ENCODE data around the gene GGTLC2.

Gene GGTLC2

DNA sequence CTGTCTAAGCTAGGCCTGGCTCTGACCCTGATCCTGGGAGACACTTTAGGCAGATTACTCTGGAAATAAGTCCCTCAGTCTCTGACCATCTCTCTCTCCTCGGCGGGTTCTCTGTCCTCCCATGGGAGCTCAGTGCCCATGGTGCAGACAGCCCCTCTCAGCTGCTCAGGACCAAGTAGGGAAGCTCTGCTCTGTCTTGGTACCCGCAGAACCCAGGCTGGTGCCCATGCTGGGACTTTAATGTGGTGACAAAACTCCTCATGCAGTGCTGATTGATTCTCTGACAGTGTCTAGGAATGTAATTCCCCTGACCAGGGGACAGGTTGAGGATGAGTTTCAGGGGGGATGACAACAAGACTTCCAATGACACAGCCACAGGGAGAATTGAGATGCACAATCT, 30.3 kb upstream of the GGTLC2 start:
- H3K9me3 ChIP-seq (ENCODE audit: insufficient read depth, low read depth, low read length): no peaks in the 10 kb centered on the region
- no peaks in the 10 kb centered on the region for H3F3A ChIP-seq (ENCODE audit: low read depth)
- no peak overlapping the region for H3K4me3 ChIP-seq (ENCODE audit: low read length, poor library complexity, severe bottlenecking)
- no peaks in the 10 kb centered on the region for H3K9me2 ChIP-seq (replicated peaks; ENCODE audit: low read depth, low read length)
- no peaks in the 10 kb centered on the region for H3K79me2 ChIP-seq (ENCODE audit: insufficient read depth, low read length)
- TF ChIP-seq, protein P1, sequence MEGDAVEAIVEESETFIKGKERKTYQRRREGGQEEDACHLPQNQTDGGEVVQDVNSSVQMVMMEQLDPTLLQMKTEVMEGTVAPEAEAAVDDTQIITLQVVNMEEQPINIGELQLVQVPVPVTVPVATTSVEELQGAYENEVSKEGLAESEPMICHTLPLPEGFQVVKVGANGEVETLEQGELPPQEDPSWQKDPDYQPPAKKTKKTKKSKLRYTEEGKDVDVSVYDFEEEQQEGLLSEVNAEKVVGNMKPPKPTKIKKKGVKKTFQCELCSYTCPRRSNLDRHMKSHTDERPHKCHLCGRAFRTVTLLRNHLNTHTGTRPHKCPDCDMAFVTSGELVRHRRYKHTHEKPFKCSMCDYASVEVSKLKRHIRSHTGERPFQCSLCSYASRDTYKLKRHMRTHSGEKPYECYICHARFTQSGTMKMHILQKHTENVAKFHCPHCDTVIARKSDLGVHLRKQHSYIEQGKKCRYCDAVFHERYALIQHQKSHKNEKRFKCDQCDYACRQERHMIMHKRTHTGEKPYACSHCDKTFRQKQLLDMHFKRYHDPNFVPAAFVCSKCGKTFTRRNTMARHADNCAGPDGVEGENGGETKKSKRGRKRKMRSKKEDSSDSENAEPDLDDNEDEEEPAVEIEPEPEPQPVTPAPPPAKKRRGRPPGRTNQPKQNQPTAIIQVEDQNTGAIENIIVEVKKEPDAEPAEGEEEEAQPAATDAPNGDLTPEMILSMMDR (conservative IDR thresholded peaks at IDR 0.05; ENCODE audit: low read length): no peak
- H3K4me2 ChIP-seq (ENCODE audit: low read depth, low read length, poor library complexity, severe bottlenecking): no peak overlapping the region
- no peak overlapping the region for H2AFZ ChIP-seq (ENCODE audit: low read length)
- H3K9ac ChIP-seq (ENCODE audit: low read depth, low read length, poor library complexity, severe bottlenecking): no peak overlapping the region
- H4K20me1 ChIP-seq (ENCODE audit: insufficient read depth, low read length, poor library complexity, severe bottlenecking): no peaks in the 10 kb centered on the region
- H3K4me1 ChIP-seq (ENCODE audit: insufficient read depth, low read length, poor library complexity, severe bottlenecking): peaks cover 6% of the 10 kb centered on the region
- no peaks in the 10 kb centered on the region for H3K27me3 ChIP-seq (ENCODE audit: insufficient read depth, low read length, poor library complexity, severe bottlenecking)
- H3K36me3 ChIP-seq (ENCODE audit: insufficient read depth, low read length): no peaks in the 10 kb centered on the region

DNA sequence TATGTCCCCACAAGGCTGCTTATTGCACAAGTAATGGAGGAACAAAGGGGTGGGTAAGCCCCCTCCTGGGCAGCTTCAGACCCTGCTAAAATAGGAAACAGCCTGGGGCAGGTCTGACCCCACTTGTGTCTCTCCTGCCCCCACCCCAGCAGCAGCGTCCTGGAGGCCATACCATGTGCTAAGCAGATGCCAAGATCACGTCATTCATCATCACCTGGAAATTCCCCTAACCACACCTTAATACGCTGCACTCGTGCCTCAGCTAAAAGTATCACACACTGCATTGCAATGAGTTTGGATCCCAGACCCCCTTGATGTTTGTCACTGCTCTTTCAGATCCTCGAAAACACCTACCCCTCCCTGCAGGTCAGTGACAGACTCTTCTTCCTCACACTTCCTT, 27.8 kb upstream of the GGTLC2 start:
- no peak overlapping the region for H3K9ac ChIP-seq (ENCODE audit: low read depth, low read length, poor library complexity, severe bottlenecking)
- no peaks in the 10 kb centered on the region for H3K9me3 ChIP-seq (ENCODE audit: insufficient read depth, low read depth, low read length)
- H3K27me3 ChIP-seq (ENCODE audit: insufficient read depth, low read length, poor library complexity, severe bottlenecking): no peaks in the 10 kb centered on the region
- no peak overlapping the region for H3K4me3 ChIP-seq (ENCODE audit: low read length, poor library complexity, severe bottlenecking)
- peaks cover 6% of the 10 kb centered on the region for H3K4me1 ChIP-seq (ENCODE audit: insufficient read depth, low read length, poor library complexity, severe bottlenecking)
- no peaks in the 10 kb centered on the region for H3F3A ChIP-seq (ENCODE audit: low read depth)
- H2AFZ ChIP-seq (ENCODE audit: low read length): peak overlapping the region; percentile 58
- H4K20me1 ChIP-seq (ENCODE audit: insufficient read depth, low read length, poor library complexity, severe bottlenecking): no peaks in the 10 kb centered on the region
- no peaks in the 10 kb centered on the region for H3K9me2 ChIP-seq (replicated peaks; ENCODE audit: low read depth, low read length)
- H3K36me3 ChIP-seq (ENCODE audit: insufficient read depth, low read length): no peaks in the 10 kb centered on the region
- no peak overlapping the region for H3K4me2 ChIP-seq (ENCODE audit: low read depth, low read length, poor library complexity, severe bottlenecking)
- TF ChIP-seq EZH2phosphoT487 (IDR thresholded peaks at IDR 0.05; ENCODE audit: borderline replicate concordance): no peak
- TF ChIP-seq, protein P1 (conservative IDR thresholded peaks at IDR 0.05; ENCODE audit: low read length): no peak
- no peaks in the 10 kb centered on the region for H3K79me2 ChIP-seq (ENCODE audit: insufficient read depth, low read length)

DNA sequence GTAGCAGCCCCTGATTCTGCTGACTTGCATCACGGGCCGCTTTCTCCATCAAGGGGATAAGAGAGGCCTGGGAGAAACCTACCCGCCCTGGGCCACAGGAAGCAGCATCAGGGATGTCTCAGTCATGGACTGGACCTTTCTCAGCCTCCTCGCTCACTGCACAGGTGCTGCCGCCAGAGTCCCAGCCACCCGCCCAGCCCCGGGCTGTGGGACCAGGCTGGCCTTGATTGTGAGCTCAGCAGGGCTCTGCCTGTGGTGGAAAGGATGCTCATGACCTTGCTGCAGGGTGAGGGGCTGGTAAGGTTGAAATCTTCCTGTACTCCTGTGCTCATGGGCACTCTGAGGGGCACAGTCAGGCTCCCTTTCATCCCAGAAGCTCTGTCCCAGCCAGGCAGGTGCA, 26.0 kb upstream of the GGTLC2 start:
- Histone ChIP-seq H3K4me2 (ENCODE audit: low read depth, low read length, poor library complexity, severe bottlenecking) (no peak overlapping the region), H3K4me3 (ENCODE audit: low read length, poor library complexity, severe bottlenecking) (no peak overlapping the region), H3K9ac (ENCODE audit: low read depth, low read length, poor library complexity, severe bottlenecking) (no peak overlapping the region), H3F3A (ENCODE audit: low read depth) (no peaks in the 10 kb centered on the region), H2AFZ (ENCODE audit: low read length) (no peak overlapping the region), H3K9me3 (ENCODE audit: insufficient read depth, low read depth, low read length) (no peaks in the 10 kb centered on the region), H3K4me1 (ENCODE audit: insufficient read depth, low read length, poor library complexity, severe bottlenecking) (peaks cover 6% of the 10 kb centered on the region), H3K27me3 (ENCODE audit: insufficient read depth, low read length, poor library complexity, severe bottlenecking) (no peaks in the 10 kb centered on the region), H4K20me1 (ENCODE audit: insufficient read depth, low read length, poor library complexity, severe bottlenecking) (no peaks in the 10 kb centered on the region), H3K9me2 (replicated peaks; ENCODE audit: low read depth, low read length) (no peaks in the 10 kb centered on the region), H3K79me2 (ENCODE audit: insufficient read depth, low read length) (no peaks in the 10 kb centered on the region), H3K36me3 (ENCODE audit: insufficient read depth, low read length) (no peaks in the 10 kb centered on the region)
- no peak for TF ChIP-seq EZH2phosphoT487 (IDR thresholded peaks at IDR 0.05; ENCODE audit: borderline replicate concordance)
- TF ChIP-seq, protein P1 (conservative IDR thresholded peaks at IDR 0.05; ENCODE audit: low read length): no peak

All from Loucy (cell line).